HG02623 (cell line): ENCODE results near the gene CRISP1.
"Not testable (repeated sequence)": the region's sequence is repeated elsewhere in the genome, so short reads cannot be mapped to it uniquely, and the experiment has no call there.

Source experiments
- ATAC-seq: cut with Tn5 transposase; IDR thresholded peaks from one replicate; pipeline ENCODE4 v1.9.1; 2021; ENCODE audit warnings: moderate library complexity; ENCODE audit not compliant: unreplicated experiment

CRISP1 gene

DNA sequence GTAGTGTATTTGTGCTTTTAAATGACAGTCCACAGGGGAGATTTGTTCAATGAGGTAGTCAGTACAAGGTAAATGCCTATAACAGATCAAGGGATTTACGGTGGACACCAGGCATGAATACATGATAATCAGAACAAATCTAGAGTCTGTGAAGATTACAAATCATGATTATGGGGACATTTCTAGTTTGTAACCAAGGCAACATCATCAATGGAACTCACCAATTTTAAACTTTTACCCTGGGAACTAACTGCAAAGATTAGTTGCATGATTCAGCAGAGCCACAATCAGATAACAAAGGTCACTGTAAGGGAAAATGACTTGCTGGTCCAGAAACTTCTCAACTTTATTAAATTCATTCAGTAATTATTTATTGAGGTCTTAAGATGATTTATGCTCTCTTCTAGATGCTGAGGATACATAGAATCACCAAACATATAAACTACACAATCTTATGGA is at the start of gene CRISP1:
Gene CRISP1, minus strand, starts transcription at position 51 of the 459 bp plus-strand sequence. CDS start 9,135 bp downstream, outside the sequence.
- ATAC-seq: no peak

DNA sequence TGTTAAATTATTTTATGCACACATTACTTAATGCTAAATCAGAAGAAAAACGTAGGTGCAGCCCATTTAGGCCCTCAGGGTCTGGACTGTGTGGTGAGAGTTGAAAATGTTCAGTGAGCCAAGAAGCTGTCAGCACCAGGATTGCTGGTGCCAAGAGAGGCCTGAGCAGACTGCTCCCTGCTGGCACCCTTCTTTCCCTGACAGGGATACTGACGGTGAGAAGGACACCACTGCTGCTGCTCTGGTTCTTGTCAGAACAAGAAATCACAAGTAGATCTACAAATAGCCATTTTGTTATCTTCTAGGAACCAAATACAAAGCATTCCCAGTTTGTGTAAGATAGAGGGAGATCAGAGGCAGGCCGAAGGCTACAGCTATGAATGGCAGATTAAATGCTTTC is 48.7 kb upstream of the CRISP1 start:
- ATAC-seq: no peak

DNA sequence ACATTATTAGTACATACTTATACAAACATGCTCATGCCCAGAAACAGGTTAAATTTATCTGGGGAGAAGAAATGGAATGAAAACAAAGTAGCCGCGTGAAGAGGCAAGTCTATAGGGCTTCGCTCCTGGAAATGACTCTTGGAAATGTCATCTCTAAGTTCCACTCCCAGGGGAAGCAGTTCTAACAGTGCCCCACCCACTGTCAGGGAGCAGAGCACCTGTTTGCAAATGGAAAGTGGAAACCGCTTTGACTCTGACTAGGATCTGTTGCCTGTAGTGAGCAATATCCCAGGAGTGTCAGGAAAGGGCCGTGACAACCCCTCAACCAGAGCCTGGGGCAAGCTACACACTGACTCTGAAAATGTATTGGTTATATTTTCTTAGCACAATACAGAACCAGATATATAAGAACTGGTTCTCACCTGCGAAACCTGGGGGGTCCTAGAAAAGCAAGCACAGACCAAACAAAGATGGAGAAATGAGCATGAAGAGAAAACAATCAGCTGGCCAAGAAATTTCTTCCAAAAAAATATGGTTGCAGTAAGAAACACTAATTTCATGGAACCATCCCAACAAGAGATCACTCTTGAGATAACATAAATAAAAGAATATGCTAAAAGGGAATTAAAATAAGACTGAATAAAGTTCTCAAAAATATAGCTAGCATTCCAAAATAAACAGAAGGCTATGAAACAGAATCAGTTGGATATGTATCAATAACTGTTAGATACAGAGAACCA is 47.5 kb upstream of the CRISP1 start:
- ATAC-seq: no peak

DNA sequence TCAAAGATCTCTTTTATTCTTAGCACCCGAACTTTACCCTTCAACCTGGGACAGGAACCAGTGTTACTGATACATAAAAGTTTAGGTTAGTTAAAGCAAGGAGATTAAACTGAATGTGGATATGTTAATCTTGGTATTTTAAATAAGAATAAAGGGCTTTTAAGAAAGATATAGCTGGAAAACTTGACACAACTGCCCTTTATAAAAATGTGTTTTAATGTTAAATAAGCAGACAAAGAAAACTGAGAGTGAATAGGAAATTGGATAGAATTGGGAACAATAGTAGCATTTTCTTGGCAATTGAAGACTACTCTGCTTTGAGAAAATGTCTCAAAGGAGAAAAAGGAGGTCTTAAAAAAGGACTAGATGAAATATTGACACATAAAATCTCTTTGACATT is 45.9 kb upstream of the CRISP1 start:
- no peak for ATAC-seq

DNA sequence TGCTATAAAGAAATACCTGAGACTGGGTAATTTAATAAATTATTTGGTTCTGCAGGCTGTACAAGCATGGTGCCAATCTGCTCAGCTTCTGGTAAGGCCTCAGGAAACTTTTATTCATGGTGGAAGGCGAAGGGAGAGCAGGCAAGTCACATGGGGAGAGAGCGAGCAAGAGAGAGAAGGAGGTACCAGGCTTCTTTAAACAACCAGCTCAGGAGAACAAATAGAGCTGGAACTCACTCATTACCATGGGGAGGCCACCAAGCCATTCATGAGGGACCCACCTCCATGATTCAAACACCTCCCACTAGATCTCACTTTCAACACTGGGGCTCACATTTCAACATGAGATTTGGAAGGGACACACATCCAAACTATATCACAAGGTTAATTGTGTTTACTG is 44.9 kb upstream of the CRISP1 start:
- no peak for ATAC-seq

GRCh38 chr6:49909563-49909962 is 43.2 kb upstream of the CRISP1 start:
- no peak for ATAC-seq

GRCh38 chr6:49906526-49906925 is 40.2 kb upstream of the CRISP1 start:
- no peak for ATAC-seq

- no peak for ATAC-seq
Measured at GRCh38 chr6:49905296-49905695, 39.0 kb upstream of the CRISP1 start.

DNA sequence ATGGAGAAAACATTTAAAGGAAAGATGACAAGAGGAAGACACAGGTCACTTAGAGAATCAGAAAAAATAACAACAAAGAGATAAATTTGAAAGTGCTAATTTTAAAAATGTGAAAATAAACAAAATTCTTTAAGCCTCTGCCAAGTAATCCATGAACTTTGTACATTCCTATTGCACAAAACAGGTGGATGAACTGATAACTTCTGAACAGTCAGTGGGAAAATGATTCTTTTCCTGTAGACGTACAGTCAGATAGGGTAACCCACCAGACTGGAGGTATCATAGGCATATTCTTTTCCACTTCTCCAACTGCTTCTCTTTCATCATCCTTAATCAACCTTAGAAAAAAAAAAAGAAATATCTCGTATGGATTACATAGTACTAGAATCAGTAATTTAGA is 36.5 kb upstream of the CRISP1 start:
- ATAC-seq: no peak

- no peak for ATAC-seq
Measured at GRCh38 chr6:49898904-49899566, 32.7 kb upstream of the CRISP1 start.

DNA sequence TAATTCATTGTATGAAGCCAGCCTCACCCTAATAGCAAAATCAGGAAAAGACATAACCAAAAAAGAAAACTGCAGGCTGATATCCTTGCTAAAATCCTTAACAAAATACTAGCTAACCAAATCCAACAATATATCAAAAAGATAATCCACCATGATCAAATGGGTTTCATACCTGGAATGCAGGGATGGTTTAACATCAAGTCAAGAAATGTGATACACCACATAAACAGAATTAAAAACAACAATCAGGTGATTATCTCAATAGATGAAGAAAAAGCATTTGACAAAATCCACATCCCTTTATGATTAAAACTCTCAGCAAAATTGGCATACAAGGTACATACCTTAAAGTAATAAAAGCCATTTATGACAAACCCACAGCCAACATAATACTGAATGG is 29.2 kb upstream of the CRISP1 start:
- ATAC-seq: not testable (repeated sequence)

GRCh38 chr6:49892280-49892679 is 25.9 kb upstream of the CRISP1 start:
- ATAC-seq: no peak

DNA sequence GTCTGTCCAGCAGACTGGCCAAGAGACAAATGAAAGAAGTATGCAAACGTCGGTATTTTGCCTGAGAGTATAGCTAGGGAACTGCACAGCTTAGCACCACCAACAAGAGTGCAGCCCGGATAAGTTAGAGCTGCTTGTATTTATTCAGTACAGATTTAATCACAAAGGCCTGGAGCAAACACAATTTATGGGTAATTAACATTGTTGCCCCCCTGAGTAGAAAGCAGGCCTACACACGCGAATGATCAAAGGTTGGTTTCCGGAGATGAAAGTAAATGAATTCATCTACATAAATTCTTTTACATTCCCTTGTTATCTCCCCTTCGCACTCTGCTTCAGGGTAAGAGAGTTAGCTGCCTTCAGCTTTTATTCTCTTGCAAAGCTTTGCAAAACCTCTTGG is 24.7 kb upstream of the CRISP1 start:
- ATAC-seq: no peak

DNA sequence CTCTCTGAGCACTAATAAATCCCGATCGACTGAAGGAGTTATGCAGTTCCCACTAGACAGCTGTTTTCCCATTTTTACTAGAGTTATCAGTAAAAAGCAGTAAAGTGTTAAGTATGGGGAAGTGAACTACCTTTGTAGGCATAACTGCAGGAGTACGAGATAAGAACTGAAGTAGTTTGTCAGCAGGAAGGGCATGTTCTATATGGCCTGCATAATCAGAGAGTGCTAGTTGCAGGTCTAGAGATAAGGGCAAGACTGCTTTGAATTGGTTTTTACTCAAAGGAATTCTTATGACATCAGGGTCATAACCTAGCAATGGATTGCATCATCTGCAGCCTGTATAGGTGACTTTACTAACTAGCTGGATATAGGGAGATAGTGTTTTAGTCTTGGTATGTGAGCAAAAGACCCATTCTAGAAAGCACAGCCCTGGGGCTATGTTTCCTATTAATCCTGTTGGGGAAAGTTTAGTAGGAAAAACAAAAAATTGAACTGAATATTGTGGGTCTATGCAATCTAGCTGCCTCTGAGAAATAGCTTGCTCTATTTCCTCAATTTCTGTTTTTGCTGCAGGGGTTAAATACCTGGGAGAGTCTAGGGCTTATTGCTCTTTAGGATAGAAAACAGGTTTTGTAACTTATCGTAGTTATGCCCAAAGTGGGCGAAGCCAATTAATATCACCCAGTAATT is 22.6 kb upstream of the CRISP1 start:
- ATAC-seq: no peak

- no peak for ATAC-seq
Measured at GRCh38 chr6:49868951-49869529, 2.7 kb upstream of the CRISP1 start.

DNA sequence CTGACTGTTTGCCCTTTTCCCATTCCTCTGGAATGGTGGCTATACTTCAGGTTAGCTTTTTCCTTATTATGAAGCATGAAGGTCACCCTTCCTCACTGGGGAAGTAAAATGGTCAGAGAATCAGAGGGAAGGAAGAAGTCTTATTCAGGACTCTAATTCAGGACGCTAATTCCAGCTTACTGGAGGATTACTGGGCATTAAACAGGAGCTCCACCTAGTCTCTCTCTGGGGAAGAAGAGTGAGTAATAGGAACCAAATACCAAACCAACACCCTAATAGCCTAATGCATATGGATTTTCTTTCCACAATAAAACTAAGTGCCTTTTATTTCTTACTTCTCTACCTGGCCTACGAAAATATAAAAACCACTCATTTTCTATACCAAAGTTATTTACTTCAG is 10.1 kb downstream of the CRISP1 start:
- no peak for ATAC-seq

- ATAC-seq: no peak
Measured at GRCh38 chr6:49855221-49855620, 11.1 kb downstream of the CRISP1 start.

GRCh38 chr6:49852975-49853374 is 13.4 kb downstream of the CRISP1 start:
- ATAC-seq: no peak

DNA sequence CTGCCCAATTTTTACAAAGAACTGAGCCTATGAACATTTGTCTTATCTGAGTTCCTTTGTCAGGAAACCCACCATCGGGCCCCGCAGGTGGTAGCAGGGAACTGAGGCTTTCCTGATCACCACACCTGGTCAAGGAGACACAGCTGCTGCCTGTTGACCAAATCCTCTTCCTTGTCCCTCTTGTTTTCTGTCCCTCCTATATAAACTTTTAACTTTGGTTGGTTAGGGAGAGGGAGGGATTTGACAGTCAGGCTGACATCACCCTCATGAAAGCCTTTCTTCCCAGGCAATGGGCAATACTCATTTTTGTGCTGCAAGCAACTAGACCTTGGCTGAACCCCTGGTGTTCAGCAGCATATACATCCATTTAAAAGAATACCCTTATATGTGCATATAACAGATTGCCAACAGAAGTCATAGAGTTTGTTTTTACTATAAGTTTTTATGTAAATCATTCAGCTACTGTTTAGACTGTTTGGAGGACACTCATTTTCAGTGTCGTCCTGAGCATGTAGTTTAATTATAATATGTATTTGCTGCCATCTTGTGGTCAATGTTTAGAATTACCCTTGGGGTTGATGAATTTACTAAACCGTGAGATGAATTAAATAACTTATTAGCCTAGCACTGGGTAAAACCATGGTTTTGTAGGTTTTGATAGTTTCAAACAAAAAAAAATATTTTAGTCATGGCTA is 17.0 kb downstream of the CRISP1 start:
- ATAC-seq: peak; percentile 78

GRCh38 chr6:49847673-49848072 is 18.7 kb downstream of the CRISP1 start:
- no peak for ATAC-seq

DNA sequence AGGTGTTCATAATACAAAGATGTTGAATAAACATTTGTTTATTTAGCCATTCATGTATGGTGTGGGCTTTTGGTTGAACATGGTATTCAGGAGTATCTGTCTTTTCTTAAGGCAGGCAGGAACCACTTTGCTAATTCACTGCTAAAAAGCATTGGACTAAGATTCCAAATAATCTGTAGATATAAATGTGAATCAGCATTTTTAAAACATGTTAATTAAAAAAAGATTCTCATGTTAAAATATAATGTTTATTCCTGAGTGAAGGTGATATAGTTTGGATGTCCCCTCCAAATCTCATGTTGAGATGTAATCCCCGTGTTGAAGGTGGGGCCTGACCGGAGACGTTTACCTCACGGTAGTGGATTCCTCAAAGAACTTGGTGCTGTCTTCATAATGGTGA is 19.3 kb downstream of the CRISP1 start:
- no peak for ATAC-seq
